BE2C (cell line): Measurements from ENCODE around the gene TSPAN6.

Experiments used
- DNase-seq: peaks from one replicate; pipeline ENCODE4 v3.0.0-alpha.2; 2020
- H3K27me3 ChIP-seq: fragments of 250-450 bp; sonication (Bioruptor Pico); 2 replicates; pipeline ENCODE4 v1.5.1; 2020; ENCODE audit warnings: mild to moderate bottlenecking
- H3K36me3 ChIP-seq: fragments of 250-450 bp; sonication (Bioruptor Pico); 2 replicates; pipeline ENCODE4 v1.5.1; 2020; ENCODE audit warnings: mild to moderate bottlenecking
- H3K4me1 ChIP-seq: fragments of 250-450 bp; sonication (Bioruptor Pico); 2 replicates; pipeline ENCODE4 v1.5.1; 2020
- H3K4me3 ChIP-seq: 2 replicates; pipeline ENCODE4 v1.5.1; 2011; ENCODE audit warnings: low read depth, low read length
- H3K9me3 ChIP-seq: fragments of 250-450 bp; sonication (Bioruptor Pico); 2 replicates; pipeline ENCODE4 v1.5.1; 2020
- TF ChIP-seq, protein P1 (sequence below): IDR thresholded peaks from 2 replicates; pipeline ENCODE4 v1.5.1; 2012; ENCODE audit warnings: mild to moderate bottlenecking, low read depth, low read length

TSPAN6 gene

DNA sequence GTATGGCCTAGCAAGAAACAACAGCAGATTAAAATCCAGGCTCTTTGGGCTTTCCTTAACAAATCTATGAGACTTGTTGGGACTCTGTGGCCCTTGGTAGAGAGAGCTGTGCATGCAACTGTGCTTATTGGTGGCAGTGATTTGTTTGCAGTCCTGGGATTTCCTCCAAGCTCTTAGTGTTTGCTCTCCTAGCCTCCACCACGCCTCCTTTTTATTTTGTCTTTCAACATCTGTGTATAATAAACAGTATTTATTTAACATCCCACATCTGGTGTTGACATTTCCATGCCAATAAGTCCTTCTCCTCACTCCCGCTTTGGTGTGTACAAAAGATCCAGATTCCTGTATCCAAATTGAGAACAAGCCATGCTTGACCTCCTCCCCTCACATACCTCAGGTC lies 48.7 kb downstream of the TSPAN6 start:
- H3K27me3 ChIP-seq, result no peaks in the 10 kb centered on the region
- no peak for DNase-seq

DNA sequence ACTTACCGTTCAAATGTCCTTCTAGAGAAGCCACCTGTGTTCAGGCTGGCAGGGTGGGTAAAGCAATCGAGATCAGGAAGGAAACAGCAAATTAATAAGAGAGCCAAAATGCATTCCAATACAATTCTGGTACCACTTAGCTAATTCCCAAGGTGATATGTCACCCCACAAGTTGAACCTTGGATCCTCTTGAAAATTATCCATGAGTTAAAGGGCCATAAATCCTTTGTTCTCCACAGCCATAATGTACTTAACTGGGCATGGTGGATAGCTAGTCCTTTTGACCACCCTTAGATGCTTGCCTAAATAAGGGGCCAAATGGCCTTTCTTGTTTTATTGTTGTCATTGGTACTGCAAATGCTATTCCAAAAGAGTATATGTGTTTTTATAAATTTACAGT lies 49.9 kb downstream of the TSPAN6 start:
- H3K27me3 ChIP-seq, result no peaks in the 10 kb centered on the region
- DNase-seq, result no peak
- no peaks in the 10 kb centered on the region for H3K4me1 ChIP-seq
- no peak overlapping the region for H3K4me3 ChIP-seq
- TF ChIP-seq, protein P1, sequence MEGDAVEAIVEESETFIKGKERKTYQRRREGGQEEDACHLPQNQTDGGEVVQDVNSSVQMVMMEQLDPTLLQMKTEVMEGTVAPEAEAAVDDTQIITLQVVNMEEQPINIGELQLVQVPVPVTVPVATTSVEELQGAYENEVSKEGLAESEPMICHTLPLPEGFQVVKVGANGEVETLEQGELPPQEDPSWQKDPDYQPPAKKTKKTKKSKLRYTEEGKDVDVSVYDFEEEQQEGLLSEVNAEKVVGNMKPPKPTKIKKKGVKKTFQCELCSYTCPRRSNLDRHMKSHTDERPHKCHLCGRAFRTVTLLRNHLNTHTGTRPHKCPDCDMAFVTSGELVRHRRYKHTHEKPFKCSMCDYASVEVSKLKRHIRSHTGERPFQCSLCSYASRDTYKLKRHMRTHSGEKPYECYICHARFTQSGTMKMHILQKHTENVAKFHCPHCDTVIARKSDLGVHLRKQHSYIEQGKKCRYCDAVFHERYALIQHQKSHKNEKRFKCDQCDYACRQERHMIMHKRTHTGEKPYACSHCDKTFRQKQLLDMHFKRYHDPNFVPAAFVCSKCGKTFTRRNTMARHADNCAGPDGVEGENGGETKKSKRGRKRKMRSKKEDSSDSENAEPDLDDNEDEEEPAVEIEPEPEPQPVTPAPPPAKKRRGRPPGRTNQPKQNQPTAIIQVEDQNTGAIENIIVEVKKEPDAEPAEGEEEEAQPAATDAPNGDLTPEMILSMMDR, result no peak
- no peaks in the 10 kb centered on the region for H3K9me3 ChIP-seq
- no peaks in the 10 kb centered on the region for H3K36me3 ChIP-seq

More for the DNA sequence above, 48.7 kb downstream of the TSPAN6 start:
- Histone ChIP-seq H3K36me3 (no peaks in the 10 kb centered on the region), H3K9me3 (no peaks in the 10 kb centered on the region), H3K4me3 (no peak overlapping the region), H3K4me1 (no peaks in the 10 kb centered on the region)
- TF ChIP-seq, protein P1, result no peak

DNA sequence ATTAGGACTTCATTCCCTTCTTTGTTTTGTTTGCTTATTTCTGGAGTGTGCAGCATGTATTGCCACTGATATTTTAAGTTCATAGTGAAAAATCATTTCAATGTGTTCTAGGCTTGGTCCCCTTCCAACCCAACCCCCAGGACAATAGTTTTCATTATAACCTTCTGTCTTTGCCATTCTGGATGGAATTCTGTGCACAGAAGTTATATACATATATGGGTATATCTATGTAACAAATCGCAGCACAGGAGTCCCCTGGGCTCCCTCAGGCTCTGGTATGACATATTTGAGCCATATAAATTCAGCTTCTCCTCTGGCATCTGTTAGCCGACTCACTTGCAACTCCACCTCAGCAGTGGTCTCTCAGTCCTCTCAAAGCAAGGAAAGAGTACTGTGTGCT lies 52.0 kb downstream of the TSPAN6 start, which contains the start of gene TNMD:
TSS of gene TNMD (plus strand) at position 326 of the 400 bp plus-strand sequence. CDS start 83 bp downstream, outside the sequence.
- TF ChIP-seq, protein P1, result no peak
- H3K9me3 ChIP-seq, result no peaks in the 10 kb centered on the region
- DNase-seq, result no peak
- no peaks in the 10 kb centered on the region for H3K27me3 ChIP-seq
- no peaks in the 10 kb centered on the region for H3K4me1 ChIP-seq
- no peaks in the 10 kb centered on the region for H3K36me3 ChIP-seq
- H3K4me3 ChIP-seq, result no peak within 1 kb of the TSS
